ENCODE results near the gene NFYB.
"Not testable (repeated sequence)": the region's sequence is repeated elsewhere in the genome, so short reads cannot be mapped to it uniquely, and the experiment has no call there.

The NFYB gene

GRCh38 chr12:104114834-104115586 lies 23.0 kb downstream of the NFYB start:
- H3K27me3 Mint-ChIP-seq, H3K4me1 Mint-ChIP-seq, H3K9me3 Mint-ChIP-seq, H3K27ac Mint-ChIP-seq, DNase-seq, ATAC-seq, H3K4me3 Mint-ChIP-seq: not testable (repeated sequence)
- H3K36me3 Mint-ChIP-seq (ENCODE audit: low read depth) = peaks cover 18% of the 10 kb centered on the region

- H3K4me3 Mint-ChIP-seq = no peak overlapping the region
- H3K27ac Mint-ChIP-seq = no peak overlapping the region
- H3K9me3 Mint-ChIP-seq = no peaks in the 10 kb centered on the region
- no peaks in the 10 kb centered on the region for H3K27me3 Mint-ChIP-seq
- H3K4me1 Mint-ChIP-seq = peaks cover 7% of the 10 kb centered on the region
- DNase-seq (no peak), ATAC-seq (no peak)
- peaks cover 2% of the 10 kb centered on the region for H3K36me3 Mint-ChIP-seq (ENCODE audit: low read depth)
Measured at GRCh38 chr12:104109446-104110271, 28.4 kb downstream of the NFYB start.

- peak; percentile 98 for ATAC-seq
- DNase-seq = peak; percentile 89
- no peak overlapping the region for H3K27ac Mint-ChIP-seq
- H3K27me3 Mint-ChIP-seq = no peaks in the 10 kb centered on the region
- H3K4me3 Mint-ChIP-seq = no peak overlapping the region
- peaks cover 7% of the 10 kb centered on the region for H3K4me1 Mint-ChIP-seq
- H3K9me3 Mint-ChIP-seq = no peaks in the 10 kb centered on the region
- no peaks in the 10 kb centered on the region for H3K36me3 Mint-ChIP-seq (ENCODE audit: low read depth)
Measured at GRCh38 chr12:104108755-104109445, 29.1 kb downstream of the NFYB start.

GRCh38 chr12:104106965-104107364 lies 31.0 kb downstream of the NFYB start:
- DNase-seq (no peak), ATAC-seq (no peak)
- H3K27me3 Mint-ChIP-seq = no peaks in the 10 kb centered on the region
- no peaks in the 10 kb centered on the region for H3K9me3 Mint-ChIP-seq
- H3K4me1 Mint-ChIP-seq = peaks cover 7% of the 10 kb centered on the region
- H3K4me3 Mint-ChIP-seq = no peak overlapping the region
- H3K36me3 Mint-ChIP-seq (ENCODE audit: low read depth) = peaks cover 3% of the 10 kb centered on the region
- H3K27ac Mint-ChIP-seq = no peak overlapping the region

GRCh38 chr12:104105461-104105860 lies 32.5 kb downstream of the NFYB start:
- H3K36me3 Mint-ChIP-seq (ENCODE audit: low read depth) = peaks cover 3% of the 10 kb centered on the region
- H3K9me3 Mint-ChIP-seq = no peaks in the 10 kb centered on the region
- no peak overlapping the region for H3K27ac Mint-ChIP-seq

GRCh38 chr12:104097954-104098353 lies 40.1 kb downstream of the NFYB start:
- no peaks in the 10 kb centered on the region for H3K4me1 Mint-ChIP-seq
- H3K4me3 Mint-ChIP-seq = no peak overlapping the region
- no peaks in the 10 kb centered on the region for H3K9me3 Mint-ChIP-seq
- DNase-seq = no peak
- H3K27ac Mint-ChIP-seq = no peak overlapping the region
- peaks cover 18% of the 10 kb centered on the region for H3K36me3 Mint-ChIP-seq (ENCODE audit: low read depth)
- H3K27me3 Mint-ChIP-seq = no peaks in the 10 kb centered on the region
- ATAC-seq = no peak

More at GRCh38 chr12:104105461-104105860, 32.5 kb downstream of the NFYB start:
- H3K4me3 Mint-ChIP-seq = no peak overlapping the region
- DNase-seq = no peak
- H3K27me3 Mint-ChIP-seq = no peaks in the 10 kb centered on the region
- H3K4me1 Mint-ChIP-seq = peaks cover 7% of the 10 kb centered on the region
- no peak for ATAC-seq

- H3K36me3 Mint-ChIP-seq (ENCODE audit: low read depth) = peaks cover 15% of the 10 kb centered on the region
Measured at GRCh38 chr12:104095289-104095688, 42.7 kb downstream of the NFYB start.

GRCh38 chr12:104094284-104094683 lies 43.7 kb downstream of the NFYB start:
- Mint-ChIP-seq H3K4me1 (no peaks in the 10 kb centered on the region), H3K4me3 (no peak overlapping the region), H3K27me3 (no peaks in the 10 kb centered on the region), H3K36me3 (ENCODE audit: low read depth) (peaks cover 20% of the 10 kb centered on the region), H3K9me3 (no peaks in the 10 kb centered on the region), H3K27ac (no peak overlapping the region)
- ATAC-seq (no peak), DNase-seq (no peak)

More at GRCh38 chr12:104095289-104095688, 42.7 kb downstream of the NFYB start:
- ATAC-seq = no peak
- Mint-ChIP-seq H3K4me3 (no peak overlapping the region), H3K27me3 (no peaks in the 10 kb centered on the region), H3K9me3 (no peaks in the 10 kb centered on the region), H3K27ac (no peak overlapping the region), H3K4me1 (no peaks in the 10 kb centered on the region)
- no peak for DNase-seq

GRCh38 chr12:104091136-104091535 lies 46.9 kb downstream of the NFYB start:
- H3K36me3 Mint-ChIP-seq (ENCODE audit: low read depth) = peaks cover 14% of the 10 kb centered on the region
- H3K4me1 Mint-ChIP-seq = no peaks in the 10 kb centered on the region
- no peaks in the 10 kb centered on the region for H3K27me3 Mint-ChIP-seq
- no peak overlapping the region for H3K27ac Mint-ChIP-seq
- ATAC-seq (no peak), DNase-seq (no peak)
- H3K9me3 Mint-ChIP-seq = no peaks in the 10 kb centered on the region
- no peak overlapping the region for H3K4me3 Mint-ChIP-seq

- H3K9me3 Mint-ChIP-seq = no peaks in the 10 kb centered on the region
- H3K4me3 Mint-ChIP-seq = no peak overlapping the region
- no peak for DNase-seq
- no peaks in the 10 kb centered on the region for H3K27me3 Mint-ChIP-seq
- H3K4me1 Mint-ChIP-seq = no peaks in the 10 kb centered on the region
- ATAC-seq = no peak
- H3K27ac Mint-ChIP-seq = no peak overlapping the region
- peaks cover 14% of the 10 kb centered on the region for H3K36me3 Mint-ChIP-seq (ENCODE audit: low read depth)
Measured at GRCh38 chr12:104090685-104091084, 47.3 kb downstream of the NFYB start.

GRCh38 chr12:104083769-104084475 lies 54.1 kb downstream of the NFYB start:
- Mint-ChIP-seq H3K4me1 (peaks cover 20% of the 10 kb centered on the region), H3K27ac (peak overlapping the region; percentile 8), H3K27me3 (no peaks in the 10 kb centered on the region), H3K4me3 (no peak overlapping the region), H3K36me3 (ENCODE audit: low read depth) (peaks cover 29% of the 10 kb centered on the region), H3K9me3 (no peaks in the 10 kb centered on the region)
- DNase-seq = peak; percentile 33
- peak; percentile 94 for ATAC-seq

GRCh38 chr12:104080764-104081163 lies 57.2 kb downstream of the NFYB start:
- no peaks in the 10 kb centered on the region for H3K27me3 Mint-ChIP-seq

GRCh38 chr12:104079024-104079423 lies 59.0 kb downstream of the NFYB start:
- Mint-ChIP-seq H3K4me3 (no peak overlapping the region), H3K9me3 (no peaks in the 10 kb centered on the region), H3K4me1 (peaks cover 11% of the 10 kb centered on the region), H3K27me3 (no peaks in the 10 kb centered on the region), H3K36me3 (ENCODE audit: low read depth) (peaks cover 18% of the 10 kb centered on the region), H3K27ac (no peak overlapping the region)
- DNase-seq = no peak
- no peak for ATAC-seq

More at GRCh38 chr12:104080764-104081163, 57.2 kb downstream of the NFYB start:
- Mint-ChIP-seq H3K4me3 (no peak overlapping the region), H3K27ac (no peak overlapping the region), H3K36me3 (ENCODE audit: low read depth) (peaks cover 28% of the 10 kb centered on the region), H3K4me1 (peaks cover 20% of the 10 kb centered on the region), H3K9me3 (no peaks in the 10 kb centered on the region)
- ATAC-seq (no peak), DNase-seq (no peak)

- peaks cover 15% of the 10 kb centered on the region for H3K36me3 Mint-ChIP-seq (ENCODE audit: low read depth)
- DNase-seq = no peak
- H3K9me3 Mint-ChIP-seq = no peaks in the 10 kb centered on the region
- no peaks in the 10 kb centered on the region for H3K27me3 Mint-ChIP-seq
- H3K27ac Mint-ChIP-seq = no peak overlapping the region
- no peak overlapping the region for H3K4me3 Mint-ChIP-seq
- no peaks in the 10 kb centered on the region for H3K4me1 Mint-ChIP-seq
- ATAC-seq = no peak
Measured at GRCh38 chr12:104073699-104074098, 64.3 kb downstream of the NFYB start.
